Mesothelial cell of epicardium (in vitro differentiated cells): ENCODE results near the gene RAB7A. TPM values are rescaled to one million over a fixed set of nuclear protein-coding genes. Genes with fewer than 3 reads are reported as not detected.
A peak's percentile ranks its signal among the peaks of the same experiment; 100 is the strongest.

Experiments
- DNase-seq, 2 experiments: peaks; one replicate each; pipeline ENCODE4 v3.0.0; 2021; ENCODE audit warnings: low spot score in 2 of 2; ENCODE audit not compliant: unreplicated experiment in 2 of 2
- H3K27ac Mint-ChIP-seq: 2 replicates; pipeline ENCODE4 v1.8.0; 2021; ENCODE audit warnings: mixed read lengths
- H3K27me3 Mint-ChIP-seq: 2 replicates; pipeline ENCODE4 v1.8.0; 2021; ENCODE audit warnings: low read depth, mixed read lengths
- H3K36me3 Mint-ChIP-seq: 2 replicates; pipeline ENCODE4 v1.8.0; 2021; ENCODE audit warnings: mixed read lengths
- H3K4me1 Mint-ChIP-seq: 2 replicates; pipeline ENCODE4 v1.8.0; 2021; ENCODE audit warnings: mixed read lengths
- H3K4me3 Mint-ChIP-seq: 2 replicates; pipeline ENCODE4 v1.8.0; 2021; ENCODE audit warnings: mild to moderate bottlenecking, moderate library complexity, mixed read lengths
- H3K9me3 Mint-ChIP-seq: 2 replicates; pipeline ENCODE4 v1.8.0; 2021; ENCODE audit warnings: mixed read lengths
- total RNA-seq: library from RNA; stranded (reverse); gene quantifications from 3 replicates; pipeline ENCODE4 v1.2.1, GENCODE V29; 2021
- TF ChIP-seq, protein P1 (sequence below): fragments of 200-600 bp; sonication (generic); IDR thresholded peaks from one replicate; pipeline ENCODE4 v1.5.0; 2021; ENCODE audit warnings: antibody characterized with exemption; ENCODE audit not compliant: unreplicated experiment

Gene RAB7A
- total RNA-seq, 1 donor from 2014 or later: 133 TPM

DNA sequence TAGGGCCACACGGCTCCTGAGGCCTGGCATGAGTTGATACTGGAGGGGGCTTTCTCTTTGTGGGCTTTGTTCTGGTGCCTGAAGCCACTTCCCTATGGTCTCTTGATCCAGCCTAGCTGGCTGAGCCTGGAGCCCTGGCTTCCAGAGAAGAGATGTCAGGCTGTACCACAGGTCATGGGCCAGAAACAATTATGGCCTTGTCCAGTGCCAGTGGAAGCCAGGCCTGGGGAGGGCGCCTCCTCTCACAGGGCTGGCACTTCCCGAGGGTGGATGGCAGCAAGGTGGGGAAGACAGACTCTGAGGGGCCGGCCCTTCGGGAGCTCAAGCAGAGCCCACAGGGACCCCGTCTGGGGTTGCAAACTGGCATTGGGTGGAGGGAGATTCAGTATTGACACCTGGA lies 118.5 kb downstream of the RAB7A start:
- peaks cover 6% of the 10 kb centered on the region for H3K27me3 Mint-ChIP-seq
- H3K4me3 Mint-ChIP-seq: peak overlapping the region; percentile 13
- no peak for DNase-seq
- TF ChIP-seq, protein P1, sequence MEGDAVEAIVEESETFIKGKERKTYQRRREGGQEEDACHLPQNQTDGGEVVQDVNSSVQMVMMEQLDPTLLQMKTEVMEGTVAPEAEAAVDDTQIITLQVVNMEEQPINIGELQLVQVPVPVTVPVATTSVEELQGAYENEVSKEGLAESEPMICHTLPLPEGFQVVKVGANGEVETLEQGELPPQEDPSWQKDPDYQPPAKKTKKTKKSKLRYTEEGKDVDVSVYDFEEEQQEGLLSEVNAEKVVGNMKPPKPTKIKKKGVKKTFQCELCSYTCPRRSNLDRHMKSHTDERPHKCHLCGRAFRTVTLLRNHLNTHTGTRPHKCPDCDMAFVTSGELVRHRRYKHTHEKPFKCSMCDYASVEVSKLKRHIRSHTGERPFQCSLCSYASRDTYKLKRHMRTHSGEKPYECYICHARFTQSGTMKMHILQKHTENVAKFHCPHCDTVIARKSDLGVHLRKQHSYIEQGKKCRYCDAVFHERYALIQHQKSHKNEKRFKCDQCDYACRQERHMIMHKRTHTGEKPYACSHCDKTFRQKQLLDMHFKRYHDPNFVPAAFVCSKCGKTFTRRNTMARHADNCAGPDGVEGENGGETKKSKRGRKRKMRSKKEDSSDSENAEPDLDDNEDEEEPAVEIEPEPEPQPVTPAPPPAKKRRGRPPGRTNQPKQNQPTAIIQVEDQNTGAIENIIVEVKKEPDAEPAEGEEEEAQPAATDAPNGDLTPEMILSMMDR: no peak
- peaks cover 11% of the 10 kb centered on the region for H3K4me1 Mint-ChIP-seq
- no peaks in the 10 kb centered on the region for H3K36me3 Mint-ChIP-seq
- no peak overlapping the region for H3K27ac Mint-ChIP-seq
- H3K9me3 Mint-ChIP-seq: no peaks in the 10 kb centered on the region

DNA sequence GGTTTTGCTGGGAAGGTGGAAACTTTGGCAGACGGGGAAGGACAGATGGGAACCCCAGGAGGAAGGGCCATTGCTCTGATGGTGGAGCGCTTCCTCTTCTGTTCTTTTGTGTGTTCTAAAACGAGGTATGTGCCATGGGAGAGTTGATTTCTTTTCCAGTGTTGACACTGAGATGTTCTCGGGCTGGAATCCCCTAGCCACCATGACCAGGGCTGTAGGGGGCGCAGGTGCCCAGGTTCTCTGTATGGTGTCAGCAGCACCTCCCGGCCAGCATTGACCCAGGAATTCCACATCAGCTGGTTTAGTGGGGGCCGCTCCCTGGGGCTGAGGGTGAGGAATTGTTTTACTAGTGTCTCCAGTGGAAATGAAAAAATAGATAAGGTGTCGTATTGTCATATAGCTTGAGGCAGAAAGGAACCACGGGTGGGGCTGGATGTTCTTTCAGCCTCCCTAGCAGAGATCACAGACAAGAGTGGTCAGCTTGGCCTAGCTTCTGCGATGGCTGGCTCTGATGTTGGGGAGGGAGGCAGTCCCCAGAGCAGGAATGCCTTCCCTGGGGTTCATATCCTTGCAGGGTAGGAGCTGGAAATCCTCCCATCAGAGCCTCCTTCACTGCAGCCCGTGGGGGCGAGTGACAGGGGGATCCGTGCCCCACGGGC lies 119.3 kb downstream of the RAB7A start:
- Mint-ChIP-seq H3K27me3 (peaks cover 4% of the 10 kb centered on the region), H3K27ac (peak overlapping the region; percentile 23), H3K4me3 (peak overlapping the region; percentile 90), H3K9me3 (no peaks in the 10 kb centered on the region), H3K36me3 (no peaks in the 10 kb centered on the region), H3K4me1 (peaks cover 11% of the 10 kb centered on the region)
- DNase-seq: no peak
- TF ChIP-seq, protein P1: no peak

DNA sequence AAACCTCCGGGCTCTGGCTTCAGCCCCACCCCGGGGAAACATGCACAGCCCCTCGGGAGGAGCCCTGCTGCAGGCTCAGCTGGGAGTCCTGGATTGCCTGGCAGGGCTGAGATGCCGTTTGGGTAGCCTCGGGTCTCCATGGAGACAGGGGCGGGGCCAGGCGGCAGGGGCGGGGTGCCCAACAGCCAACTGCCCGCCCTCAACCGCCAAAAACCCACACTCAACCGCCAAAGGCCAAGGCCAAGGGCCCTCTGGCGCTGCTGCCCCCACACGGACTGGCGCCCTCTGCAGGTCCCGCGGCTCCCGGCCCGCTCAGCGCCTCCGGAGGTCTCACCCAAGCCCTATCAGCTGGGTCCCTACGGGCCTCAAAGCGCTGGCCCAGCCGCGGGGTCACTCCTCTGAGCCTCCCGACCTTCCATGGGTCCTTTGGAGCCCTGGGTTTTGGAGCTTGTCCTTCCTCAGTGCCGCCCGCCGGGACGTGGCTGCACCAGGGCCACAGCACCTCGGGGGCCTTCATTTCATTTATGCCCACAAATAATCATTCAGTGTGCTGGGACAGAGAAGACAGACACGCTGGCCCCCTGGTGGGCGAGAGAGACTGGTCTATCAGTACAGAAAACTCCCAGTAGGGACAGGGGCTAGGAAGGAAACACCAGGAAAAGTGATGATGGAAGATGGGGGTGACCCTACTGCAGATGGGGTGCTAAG lies 119.9 kb downstream of the RAB7A start:
- Mint-ChIP-seq H3K36me3 (no peaks in the 10 kb centered on the region), H3K4me3 (peak overlapping the region; percentile 90), H3K9me3 (no peaks in the 10 kb centered on the region), H3K27ac (peak overlapping the region; percentile 23), H3K4me1 (peaks cover 11% of the 10 kb centered on the region), H3K27me3 (no peaks in the 10 kb centered on the region)
- TF ChIP-seq, protein P1: peak; percentile 71
- peak; percentile 54 to 81 for DNase-seq

DNA sequence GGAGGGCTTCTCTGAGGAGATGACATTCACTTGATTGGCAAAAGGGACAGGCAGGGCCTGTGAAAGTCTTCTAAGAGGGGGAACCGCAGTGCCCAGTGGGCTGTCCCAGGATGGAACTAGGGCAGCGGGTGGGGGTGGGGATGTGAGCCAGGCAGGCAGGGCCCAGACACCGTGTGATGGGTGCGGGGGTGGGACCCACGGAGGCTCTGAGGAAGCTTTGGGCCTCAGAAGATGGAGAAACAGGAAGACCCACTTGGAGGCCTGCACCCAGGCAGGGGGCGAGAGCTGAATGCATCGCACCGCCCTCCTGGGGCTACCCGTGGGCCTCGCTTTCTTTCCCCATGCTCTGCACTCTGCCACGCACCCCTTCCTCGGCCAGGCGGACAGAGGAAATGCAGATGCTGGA lies 120.5 kb downstream of the RAB7A start:
- H3K27ac Mint-ChIP-seq: peak overlapping the region; percentile 23
- peaks cover 11% of the 10 kb centered on the region for H3K4me1 Mint-ChIP-seq
- no peaks in the 10 kb centered on the region for H3K36me3 Mint-ChIP-seq
- TF ChIP-seq, protein P1: no peak
- H3K9me3 Mint-ChIP-seq: no peaks in the 10 kb centered on the region
- no peaks in the 10 kb centered on the region for H3K27me3 Mint-ChIP-seq
- no peak for DNase-seq
- peak overlapping the region; percentile 90 for H3K4me3 Mint-ChIP-seq

DNA sequence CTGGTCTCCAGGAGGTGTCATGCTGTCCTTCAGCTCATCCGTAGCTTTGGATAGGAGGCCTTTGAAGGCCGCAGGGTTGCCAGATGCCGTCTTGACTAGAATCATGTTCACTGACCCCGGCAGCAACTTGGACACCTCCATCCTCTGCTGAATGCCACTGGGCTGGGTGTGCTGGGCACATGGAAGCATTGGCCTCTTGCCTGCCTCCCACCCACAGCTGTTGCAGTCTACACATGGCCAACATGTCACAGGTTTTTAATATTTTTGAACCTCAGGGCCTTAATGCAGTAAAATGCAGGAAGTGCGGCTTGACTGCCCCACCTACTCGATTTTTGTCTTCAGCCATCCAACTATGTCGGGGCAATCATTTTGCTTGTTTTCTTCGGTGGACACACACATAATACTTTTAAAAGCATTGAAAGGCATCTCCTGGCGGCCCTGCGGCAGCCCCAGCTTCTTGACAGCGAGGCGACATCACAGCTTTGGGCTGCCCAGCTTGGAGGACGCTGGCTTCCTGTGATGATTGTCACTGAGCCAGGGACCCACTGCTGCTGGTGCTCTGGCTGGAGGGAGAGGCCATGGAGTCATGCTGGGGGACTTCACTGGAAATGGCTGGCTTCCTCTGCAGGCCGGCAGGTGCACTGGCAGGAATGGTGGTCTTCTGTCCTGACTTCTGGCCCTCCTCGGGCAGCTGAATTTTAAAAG lies 121.8 kb downstream of the RAB7A start:
- H3K4me1 Mint-ChIP-seq: peaks cover 11% of the 10 kb centered on the region
- H3K9me3 Mint-ChIP-seq: no peaks in the 10 kb centered on the region
- H3K27ac Mint-ChIP-seq: no peak overlapping the region
- TF ChIP-seq, protein P1: no peak
- no peaks in the 10 kb centered on the region for H3K36me3 Mint-ChIP-seq
- no peak overlapping the region for H3K4me3 Mint-ChIP-seq
- no peak for DNase-seq
- H3K27me3 Mint-ChIP-seq: no peaks in the 10 kb centered on the region
